ENCODE results near the gene PDILT. TPM values are rescaled to one million over a fixed set of nuclear protein-coding genes. Genes with fewer than 3 reads are reported as not detected.
"Not testable (repeated sequence)": the region's sequence is repeated elsewhere in the genome, so short reads cannot be mapped to it uniquely, and the experiment has no call there.

PDILT gene
- total RNA-seq, 1 donor from 2014 or later, result not detected

- ATAC-seq; intact Hi-C loops (cut with micrococcal nuclease); DNase-seq: not testable (repeated sequence)
Measured at GRCh38 chr16:20312536-20313095, 91.9 kb downstream of the PDILT start.

- intact Hi-C loops (cut with micrococcal nuclease), result no loop called here
- no peak for ATAC-seq
Measured at GRCh38 chr16:20311548-20311947, 93.0 kb downstream of the PDILT start.

GRCh38 chr16:20310421-20311395 lies 93.8 kb downstream of the PDILT start:
- DNase-seq, result no peak
- ATAC-seq, result no peak
- intact Hi-C loops (cut with micrococcal nuclease), result no loop called here

More at GRCh38 chr16:20311548-20311947, 93.0 kb downstream of the PDILT start:
- no peak for DNase-seq

- intact Hi-C loops (cut with micrococcal nuclease), result no loop called here
- ATAC-seq (no peak), DNase-seq (no peak)
Measured at GRCh38 chr16:20309786-20310185, 94.8 kb downstream of the PDILT start.

Other genes with a start within 250 kb of the PDILT start
- not detected for gene GP2, start 77.2 kb downstream of the PDILT start, total RNA-seq
- not detected for gene UMOD, start 52.0 kb downstream of the PDILT start, total RNA-seq
- 1.2 TPM for gene ACSM5, start 4.8 kb upstream of the PDILT start, total RNA-seq
- not detected for gene ACSM2A, start 46.8 kb upstream of the PDILT start, total RNA-seq
- not detected for gene ACSM2B, start 171.6 kb upstream of the PDILT start, total RNA-seq

Measured in left ventricle myocardium superior (tissue), 1 donor.